ENCODE measurements around the gene XCL2. TPM values are rescaled to one million over a fixed set of nuclear protein-coding genes. Genes with fewer than 3 reads are reported as not detected.

The XCL2 gene
- total RNA-seq, 1 donor from 2014 or later, result not detected

Other genes with a start within 250 kb of the XCL2 start
- not detected in 2 replicates for gene XCL1, start 32.6 kb upstream of the XCL2 start, total RNA-seq
- gene DPT, start 185.2 kb upstream of the XCL2 start, total RNA-seq, result not detected in 2 replicates